ENCODE measurements around the gene TUBB2A.
A peak's percentile ranks its signal among the peaks of the same experiment; 100 is the strongest.

Gene TUBB2A

GRCh38 chr6:3118353-3119039, 38.8 kb downstream of the TUBB2A start, which contains the start of gene BPHL:
Gene BPHL, plus strand, starts transcription at chr6:3118711. Its CDS starts 30 bp downstream, at chr6:3118741.
- DNase-seq, result peak; percentile 91

- DNase-seq, result no peak
Observed at GRCh38 chr6:3117912-3118352, 39.4 kb downstream of the TUBB2A start.

- DNase-seq, result no peak
Observed at GRCh38 chr6:3114377-3114776, 43.0 kb downstream of the TUBB2A start.

- no peak for DNase-seq
Observed at GRCh38 chr6:3109761-3110160, 47.6 kb downstream of the TUBB2A start.

GRCh38 chr6:3108746-3109414, 48.5 kb downstream of the TUBB2A start:
- no peak for DNase-seq
